HT-29 (cell line): ENCODE measurements around the gene IRGQ. TPM values are rescaled to one million over a fixed set of nuclear protein-coding genes. Genes with fewer than 3 reads are reported as not detected.
A peak's percentile ranks its signal among the peaks of the same experiment; 100 is the strongest.
"Not testable (repeated sequence)": the region's sequence is repeated elsewhere in the genome, so short reads cannot be mapped to it uniquely, and the experiment has no call there.

ENCODE experiments used
- DNase-seq: peaks from one replicate; pipeline ENCODE4 v3.0.0-alpha.2; 2015; ENCODE audit warnings: low spot score
- total RNA-seq: library from RNA; depleted of rRNA; stranded (reverse); fragments of >200 nt; shearing (Covaris generic); gene quantifications from 2 replicates; pipeline ENCODE4 v1.2.3, GENCODE V29; 2014

The IRGQ gene
- total RNA-seq, 1 experiment from 2014 or later = 26.0 TPM

GRCh38 chr19:43625918-43626579, 30.1 kb upstream of the IRGQ start:
- DNase-seq = peak; percentile 91

GRCh38 chr19:43624933-43625332, 29.0 kb upstream of the IRGQ start:
- peak; percentile 96 for DNase-seq

- DNase-seq = no peak
Measured at GRCh38 chr19:43623889-43624670, 28.1 kb upstream of the IRGQ start.

- DNase-seq = no peak
Measured at GRCh38 chr19:43622956-43623355, 27.0 kb upstream of the IRGQ start.

GRCh38 chr19:43622070-43622469, 26.1 kb upstream of the IRGQ start:
- no peak for DNase-seq

GRCh38 chr19:43620061-43621001, 24.4 kb upstream of the IRGQ start:
- no peak for DNase-seq

- DNase-seq = peak; percentile 94
Measured at GRCh38 chr19:43619262-43620060, 23.5 kb upstream of the IRGQ start, which contains the start of gene ZNF428. Gene ZNF428, minus strand, starts transcription at chr19:43619629. Its CDS starts 5,325 bp downstream, at chr19:43614304.

GRCh38 chr19:43618921-43619261, 23.0 kb upstream of the IRGQ start:
- no peak for DNase-seq

GRCh38 chr19:43616954-43617353, 21.0 kb upstream of the IRGQ start:
- DNase-seq = no peak

GRCh38 chr19:43616306-43616705, 20.4 kb upstream of the IRGQ start:
- DNase-seq = no peak

- DNase-seq = no peak
Measured at GRCh38 chr19:43612374-43612773, 16.4 kb upstream of the IRGQ start.

- DNase-seq = no peak
Measured at GRCh38 chr19:43611788-43612187, 15.9 kb upstream of the IRGQ start, which contains the start of gene SRRM5. Gene SRRM5, plus strand, starts transcription at chr19:43612088. Its CDS starts 34 bp downstream, at chr19:43612122.

GRCh38 chr19:43610493-43610892, 14.6 kb upstream of the IRGQ start:
- no peak for DNase-seq

GRCh38 chr19:43609872-43610271, 13.9 kb upstream of the IRGQ start:
- no peak for DNase-seq

- no peak for DNase-seq
Measured at GRCh38 chr19:43607238-43608205, 11.6 kb upstream of the IRGQ start.

- no peak for DNase-seq
Measured at GRCh38 chr19:43606569-43607229, 10.8 kb upstream of the IRGQ start.

- no peak for DNase-seq
Measured at GRCh38 chr19:43605875-43606568, 10.1 kb upstream of the IRGQ start.

GRCh38 chr19:43600326-43600725, 4.4 kb upstream of the IRGQ start:
- DNase-seq = not testable (repeated sequence)
